Fibroblast of lung (primary cell): ENCODE results near the gene ZNF44.

ENCODE experiments used
- EZH2 ChIP-seq: IDR thresholded peaks from 2 replicates; pipeline ENCODE4 v1.5.1; 2012; ENCODE audit warnings: low read length, control low read depth, mild to moderate bottlenecking; ENCODE audit errors: missing control alignments
- TF ChIP-seq, protein P1 (sequence below), 2 donors: IDR thresholded peaks in 1 of 2; conservative IDR thresholded peaks in 1 of 2; 1 replicate in 1 of 2; 2 replicates in 1 of 2; pipeline ENCODE4 v1.5.1; 2011 to 2012; ENCODE audit warnings: low read length in 2 of 2, control low read depth in 1 of 2, inconsistent platforms in 1 of 2, low read depth in 1 of 2, mild to moderate bottlenecking in 1 of 2

DNA sequence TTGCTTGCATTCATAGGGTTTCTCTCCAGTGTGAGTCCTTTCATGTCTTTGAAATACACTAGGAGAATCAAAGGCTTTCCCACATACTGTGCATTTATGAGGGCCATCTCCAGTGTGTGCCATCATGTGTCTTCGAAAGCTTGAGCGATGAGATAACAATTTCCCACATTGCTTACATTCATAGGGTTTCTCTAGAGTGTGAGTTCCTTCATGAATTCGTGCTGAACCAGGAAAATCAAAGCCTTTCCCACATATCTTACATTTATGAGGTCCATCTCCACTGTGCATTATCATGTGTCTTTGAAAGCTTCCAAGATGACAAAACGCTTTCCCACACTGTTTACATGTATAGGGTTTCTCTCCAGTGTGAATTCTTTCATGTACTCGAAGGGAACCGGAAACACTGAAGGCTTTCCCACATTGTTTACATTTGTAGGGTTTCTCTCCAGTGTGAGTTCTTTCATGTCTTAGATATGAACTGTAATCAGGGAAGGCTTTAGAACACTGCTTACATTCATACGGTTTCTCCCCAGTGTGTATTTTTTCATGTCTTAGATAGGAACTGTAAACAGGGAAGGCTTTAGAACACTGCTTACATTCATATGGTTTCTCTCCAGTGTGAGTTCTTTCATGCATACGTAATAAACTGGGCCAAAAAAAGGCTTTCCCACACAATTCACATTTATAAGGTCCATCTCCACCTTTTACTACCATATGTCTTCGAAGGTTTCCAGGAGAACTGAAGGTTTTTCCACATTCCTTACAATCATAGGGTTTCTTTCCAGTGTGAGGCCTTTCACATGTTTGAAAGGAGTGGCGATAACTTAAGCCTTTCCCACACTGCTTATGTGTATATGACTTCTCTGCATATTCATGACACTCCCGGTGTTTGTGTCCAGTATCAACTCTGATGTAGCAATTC, 21.4 kb downstream of the ZNF44 start:
- TF ChIP-seq, protein P1, sequence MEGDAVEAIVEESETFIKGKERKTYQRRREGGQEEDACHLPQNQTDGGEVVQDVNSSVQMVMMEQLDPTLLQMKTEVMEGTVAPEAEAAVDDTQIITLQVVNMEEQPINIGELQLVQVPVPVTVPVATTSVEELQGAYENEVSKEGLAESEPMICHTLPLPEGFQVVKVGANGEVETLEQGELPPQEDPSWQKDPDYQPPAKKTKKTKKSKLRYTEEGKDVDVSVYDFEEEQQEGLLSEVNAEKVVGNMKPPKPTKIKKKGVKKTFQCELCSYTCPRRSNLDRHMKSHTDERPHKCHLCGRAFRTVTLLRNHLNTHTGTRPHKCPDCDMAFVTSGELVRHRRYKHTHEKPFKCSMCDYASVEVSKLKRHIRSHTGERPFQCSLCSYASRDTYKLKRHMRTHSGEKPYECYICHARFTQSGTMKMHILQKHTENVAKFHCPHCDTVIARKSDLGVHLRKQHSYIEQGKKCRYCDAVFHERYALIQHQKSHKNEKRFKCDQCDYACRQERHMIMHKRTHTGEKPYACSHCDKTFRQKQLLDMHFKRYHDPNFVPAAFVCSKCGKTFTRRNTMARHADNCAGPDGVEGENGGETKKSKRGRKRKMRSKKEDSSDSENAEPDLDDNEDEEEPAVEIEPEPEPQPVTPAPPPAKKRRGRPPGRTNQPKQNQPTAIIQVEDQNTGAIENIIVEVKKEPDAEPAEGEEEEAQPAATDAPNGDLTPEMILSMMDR (conservative IDR thresholded peaks at IDR 0.05 in 1 of 2, IDR thresholded peaks at IDR 0.05 in 1 of 2; ENCODE audit: low read depth in 1 of 2, low read length in 2 of 2) = no peak
- TF ChIP-seq EZH2 = no peak
